ENCODE measurements around the gene MBOAT2.

MBOAT2 gene

GRCh38 chr2:8984157-8984556, 19.3 kb downstream of the MBOAT2 start:
- DNase-seq (ENCODE audit: low spot score): no peak
- TF ChIP-seq, protein P1, sequence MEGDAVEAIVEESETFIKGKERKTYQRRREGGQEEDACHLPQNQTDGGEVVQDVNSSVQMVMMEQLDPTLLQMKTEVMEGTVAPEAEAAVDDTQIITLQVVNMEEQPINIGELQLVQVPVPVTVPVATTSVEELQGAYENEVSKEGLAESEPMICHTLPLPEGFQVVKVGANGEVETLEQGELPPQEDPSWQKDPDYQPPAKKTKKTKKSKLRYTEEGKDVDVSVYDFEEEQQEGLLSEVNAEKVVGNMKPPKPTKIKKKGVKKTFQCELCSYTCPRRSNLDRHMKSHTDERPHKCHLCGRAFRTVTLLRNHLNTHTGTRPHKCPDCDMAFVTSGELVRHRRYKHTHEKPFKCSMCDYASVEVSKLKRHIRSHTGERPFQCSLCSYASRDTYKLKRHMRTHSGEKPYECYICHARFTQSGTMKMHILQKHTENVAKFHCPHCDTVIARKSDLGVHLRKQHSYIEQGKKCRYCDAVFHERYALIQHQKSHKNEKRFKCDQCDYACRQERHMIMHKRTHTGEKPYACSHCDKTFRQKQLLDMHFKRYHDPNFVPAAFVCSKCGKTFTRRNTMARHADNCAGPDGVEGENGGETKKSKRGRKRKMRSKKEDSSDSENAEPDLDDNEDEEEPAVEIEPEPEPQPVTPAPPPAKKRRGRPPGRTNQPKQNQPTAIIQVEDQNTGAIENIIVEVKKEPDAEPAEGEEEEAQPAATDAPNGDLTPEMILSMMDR (IDR thresholded peaks at IDR 0.05; ENCODE audit: extremely low read depth, insufficient read depth, missing control alignments): no peak
- in situ Hi-C loops (cut with MboI; ENCODE audit: low pct_unique_long_range_greater_than_20kb, low sequenced_read_pairs, unreplicated experiment): no loop called here

- no peak for DNase-seq (ENCODE audit: low spot score)
- TF ChIP-seq, protein P1 (IDR thresholded peaks at IDR 0.05; ENCODE audit: extremely low read depth, insufficient read depth, missing control alignments): no peak
- in situ Hi-C loops (cut with MboI; ENCODE audit: low pct_unique_long_range_greater_than_20kb, low sequenced_read_pairs, unreplicated experiment): no loop called here
These were observed 19.9 kb downstream of the MBOAT2 start for GRCh38 chr2:8983571-8983970.

DNA sequence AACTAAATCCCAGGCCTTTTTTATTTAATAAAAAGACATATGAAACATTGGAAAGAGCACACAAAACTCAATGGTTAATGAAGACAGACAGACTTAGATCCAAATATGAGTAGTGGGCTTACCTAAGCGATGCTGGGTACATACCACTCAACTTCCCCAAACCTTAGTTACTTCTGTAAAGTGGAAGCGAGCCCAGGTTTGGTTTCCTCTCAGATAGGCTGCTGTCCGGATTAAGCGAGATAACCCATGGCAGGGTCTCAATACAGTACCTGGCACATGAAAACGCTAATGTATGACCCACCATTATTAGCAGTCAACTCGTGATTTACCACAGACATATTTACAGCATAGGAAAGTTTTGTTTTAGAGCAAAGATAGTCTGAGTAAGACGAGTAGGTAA, 21.6 kb downstream of the MBOAT2 start:
- TF ChIP-seq, protein P1 (IDR thresholded peaks at IDR 0.05; ENCODE audit: extremely low read depth, insufficient read depth, missing control alignments): no peak
- DNase-seq (ENCODE audit: low spot score): no peak
- in situ Hi-C loops (cut with MboI; ENCODE audit: low pct_unique_long_range_greater_than_20kb, low sequenced_read_pairs, unreplicated experiment): no loop called here

- TF ChIP-seq, protein P1 (IDR thresholded peaks at IDR 0.05; ENCODE audit: extremely low read depth, insufficient read depth, missing control alignments): no peak
- DNase-seq (ENCODE audit: low spot score): no peak
- in situ Hi-C loops (cut with MboI; ENCODE audit: low pct_unique_long_range_greater_than_20kb, low sequenced_read_pairs, unreplicated experiment): no loop called here
These were observed 23.4 kb downstream of the MBOAT2 start for GRCh38 chr2:8980096-8980495.

DNA sequence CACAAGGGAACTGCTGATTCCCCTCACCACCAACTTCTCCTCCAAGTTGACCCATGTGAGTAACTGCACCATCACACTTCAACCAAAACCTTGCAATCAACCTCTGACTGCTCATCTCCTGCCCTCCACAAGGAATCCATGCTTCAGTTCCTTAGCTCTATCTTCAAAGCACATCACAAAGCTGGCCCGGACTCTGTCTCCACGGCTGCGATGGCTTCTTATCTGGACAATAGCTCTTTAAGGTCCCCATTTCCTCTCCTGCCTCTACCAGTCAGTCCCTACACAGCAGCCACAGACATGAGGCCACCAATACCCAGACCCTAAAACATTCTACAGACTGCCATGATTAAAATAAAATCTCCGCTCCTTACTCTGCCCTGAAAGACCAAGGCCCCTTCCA, 25.7 kb downstream of the MBOAT2 start:
- DNase-seq (ENCODE audit: low spot score): no peak
- in situ Hi-C loops (cut with MboI; ENCODE audit: low pct_unique_long_range_greater_than_20kb, low sequenced_read_pairs, unreplicated experiment): no loop called here
- TF ChIP-seq, protein P1 (IDR thresholded peaks at IDR 0.05; ENCODE audit: extremely low read depth, insufficient read depth, missing control alignments): no peak

DNA sequence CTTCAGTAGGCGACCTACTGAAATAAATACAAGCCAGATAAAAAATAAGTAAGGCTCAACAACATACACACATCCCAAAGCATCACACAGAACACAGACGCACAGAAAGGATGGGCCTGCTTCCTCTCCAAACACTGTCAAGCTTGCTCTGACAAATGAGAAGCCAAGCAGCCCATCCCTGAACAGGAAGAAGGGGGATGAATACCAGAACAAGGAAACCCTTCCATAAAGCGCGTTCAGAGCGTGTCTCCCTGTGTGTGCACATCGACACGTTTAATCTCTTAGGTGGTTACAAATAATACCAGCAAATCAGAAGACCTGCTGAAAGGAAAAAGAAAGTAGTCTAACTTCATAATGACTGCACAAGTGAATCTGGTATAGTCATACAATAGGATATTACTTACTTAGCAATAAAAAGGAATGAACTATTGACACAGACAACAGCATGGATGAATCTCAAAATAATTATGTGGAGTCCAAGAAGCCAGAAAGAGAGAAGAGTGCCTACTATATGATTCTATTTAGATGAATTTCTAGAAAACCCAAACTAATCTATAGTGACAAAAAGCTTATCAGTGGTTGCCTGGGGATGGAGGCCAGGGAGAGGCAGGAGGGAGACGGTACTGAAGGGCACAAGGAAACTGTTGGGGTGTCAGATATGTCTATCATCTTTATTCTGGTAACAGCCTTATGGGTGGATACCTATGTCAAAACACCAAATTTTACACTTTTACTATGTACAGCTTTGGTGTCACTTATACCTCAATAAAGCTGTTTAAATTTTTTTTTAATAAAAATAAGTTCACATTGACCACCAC, 26.8 kb downstream of the MBOAT2 start:
- DNase-seq (ENCODE audit: low spot score): no peak
- TF ChIP-seq, protein P1 (IDR thresholded peaks at IDR 0.05; ENCODE audit: extremely low read depth, insufficient read depth, missing control alignments): no peak
- in situ Hi-C loops (cut with MboI; ENCODE audit: low pct_unique_long_range_greater_than_20kb, low sequenced_read_pairs, unreplicated experiment): no loop called here
